ENCODE data around the gene BBOX1. TPM values are rescaled to one million over a fixed set of nuclear protein-coding genes. Genes with fewer than 3 reads are reported as not detected.

BBOX1 gene
- total and polyA plus RNA-seq, 12 donors = 0.25 TPM; not detected in 11

GRCh38 chr11:27118371-27118770, 77.8 kb downstream of the BBOX1 start:
- Histone ChIP-seq H3K27me3 (no peaks in the 10 kb centered on the region), H3K4me3 (no peak overlapping the region), H3K27ac (no peak overlapping the region), H3K9me3 (no peaks in the 10 kb centered on the region), H3K4me1 (no peaks in the 10 kb centered on the region), H3K36me3 (no peaks in the 10 kb centered on the region)
- DNase-seq (no peak), ATAC-seq (no peak)
- TF ChIP-seq CTCF (IDR thresholded peaks at IDR 0.05) = no peak
- 82 to 91% methylated on average over 2 of the region's 2 CpGs for WGBS, 2 donors
- intact Hi-C loops (cut with DNase I) = loop anchor here in 1 of 10 donors (10.0 kb wide), 1 partner anchor 124 kb away; the partner anchor contains the start of gene FIBIN

GRCh38 chr11:27118949-27119348, 78.3 kb downstream of the BBOX1 start:
- Histone ChIP-seq H3K36me3 (no peaks in the 10 kb centered on the region), H3K27ac (no peak overlapping the region), H3K9me3 (no peaks in the 10 kb centered on the region), H3K27me3 (no peaks in the 10 kb centered on the region), H3K4me3 (no peak overlapping the region), H3K4me1 (no peaks in the 10 kb centered on the region)
- ATAC-seq = no peak
- no peak for DNase-seq
- intact Hi-C loops (cut with DNase I) = loop anchor here in 1 of 10 donors (10.0 kb wide), 1 partner anchor 124 kb away; the partner anchor contains the start of gene FIBIN
- TF ChIP-seq CTCF (IDR thresholded peaks at IDR 0.05) = no peak
- WGBS, 2 donors = 91% methylated on average over 3 of the region's 3 CpGs

DNA sequence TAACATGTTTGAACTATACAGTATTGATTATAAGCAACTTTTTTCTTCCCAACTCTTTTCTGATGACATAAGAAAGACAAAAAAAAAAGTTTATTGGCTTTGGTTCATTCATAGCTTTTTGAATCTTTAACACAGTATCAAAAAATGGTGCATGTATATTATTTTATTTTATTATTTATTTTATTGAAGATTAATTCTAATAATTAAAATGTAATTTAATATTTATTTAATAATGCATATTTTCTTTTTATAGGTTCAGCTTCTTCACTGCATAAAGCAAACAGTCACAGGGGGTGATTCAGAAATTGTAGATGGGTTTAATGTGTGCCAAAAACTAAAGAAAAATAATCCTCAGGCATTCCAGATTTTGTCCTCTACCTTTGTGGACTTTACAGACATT, 78.8 kb downstream of the BBOX1 start:
- H3K36me3 ChIP-seq = no peaks in the 10 kb centered on the region
- DNase-seq (no peak), ATAC-seq (no peak)
- intact Hi-C loops (cut with DNase I) = loop anchor here in 1 of 10 donors (10.0 kb wide), 1 partner anchor 125 kb away; the partner anchor contains the start of gene FIBIN
- H3K9me3 ChIP-seq = no peaks in the 10 kb centered on the region
- H3K4me1 ChIP-seq = no peaks in the 10 kb centered on the region
- H3K27ac ChIP-seq = no peak overlapping the region
- no peak for TF ChIP-seq CTCF (IDR thresholded peaks at IDR 0.05)
- no peaks in the 10 kb centered on the region for H3K27me3 ChIP-seq
- no peak overlapping the region for H3K4me3 ChIP-seq

DNA sequence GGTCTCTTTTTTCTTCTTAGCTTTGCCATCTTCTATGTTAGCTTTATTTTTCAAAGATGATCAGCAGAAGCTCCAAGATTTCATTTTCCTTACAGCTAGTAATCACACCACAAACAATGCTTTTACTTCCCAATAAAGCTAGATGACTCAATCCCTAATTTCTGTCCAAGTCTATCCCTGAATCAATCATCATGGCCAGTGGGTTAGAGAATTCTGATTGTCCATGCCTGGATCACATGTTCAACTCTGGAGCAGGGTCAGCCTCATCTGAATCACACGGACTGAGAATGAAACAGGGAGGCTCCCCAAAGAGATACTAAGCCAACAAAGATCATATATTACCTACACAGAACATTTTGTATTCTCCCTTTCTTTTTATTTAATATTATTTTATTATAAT, 79.6 kb downstream of the BBOX1 start:
- H3K9me3 ChIP-seq = no peaks in the 10 kb centered on the region
- WGBS, 2 donors = 79 to 81% methylated on average over 1 of the region's 1 CpG
- no peaks in the 10 kb centered on the region for H3K27me3 ChIP-seq
- H3K4me3 ChIP-seq = no peak overlapping the region
- intact Hi-C loops (cut with DNase I) = no loop called here
- H3K36me3 ChIP-seq = no peaks in the 10 kb centered on the region
- H3K4me1 ChIP-seq = no peaks in the 10 kb centered on the region
- H3K27ac ChIP-seq = no peak overlapping the region
- DNase-seq (no peak), ATAC-seq (no peak)
- no peak for TF ChIP-seq CTCF (IDR thresholded peaks at IDR 0.05)
